Smooth muscle cell (in vitro differentiated cells): ENCODE results near the gene CES4A. TPM values are rescaled to one million over a fixed set of nuclear protein-coding genes. Genes with fewer than 3 reads are reported as not detected.

ENCODE experiments used
- DNase-seq: peaks from one replicate; lab custom pipeline; 2025; ENCODE audit not compliant: unreplicated experiment; lab: John Stamatoyannopoulos, UW
- H2AFZ ChIP-seq: fragments of 200-600 bp; sonication (generic); 2 replicates; pipeline ENCODE4 v1.6.0; 2016; ENCODE audit warnings: antibody characterized with exemption, low read depth, mild to moderate bottlenecking
- H3F3A ChIP-seq: fragments of 200-600 bp; sonication (generic); 2 replicates; pipeline ENCODE4 v1.6.0; 2017; ENCODE audit warnings: antibody characterized with exemption, low read depth
- H3K27ac ChIP-seq: fragments of 200-600 bp; sonication (generic); 2 replicates; pipeline ENCODE4 v1.5.1; 2016; ENCODE audit warnings: low read depth, mild to moderate bottlenecking
- H3K27me3 ChIP-seq: fragments of 200-600 bp; sonication (generic); 2 replicates; pipeline ENCODE4 v1.6.1; 2016; ENCODE audit warnings: low read depth, mild to moderate bottlenecking
- H3K36me3 ChIP-seq: fragments of 200-600 bp; sonication (generic); 2 replicates; pipeline ENCODE4 v1.5.1; 2016; ENCODE audit warnings: low read depth
- H3K4me1 ChIP-seq: fragments of 200-600 bp; sonication (generic); 2 replicates; pipeline ENCODE4 v1.5.1; 2016; ENCODE audit warnings: low read depth
- H3K4me2 ChIP-seq: fragments of 200-600 bp; sonication (generic); 2 replicates; pipeline ENCODE4 v1.6.0; 2016; ENCODE audit warnings: mild to moderate bottlenecking
- H3K4me3 ChIP-seq: fragments of 200-600 bp; sonication (generic); 2 replicates; pipeline ENCODE4 v1.5.1; 2016; ENCODE audit warnings: mild to moderate bottlenecking
- H3K79me2 ChIP-seq: fragments of 200-600 bp; sonication (generic); 2 replicates; pipeline ENCODE4 v1.6.0; 2016; ENCODE audit warnings: low read depth, mild to moderate bottlenecking
- H3K9ac ChIP-seq: fragments of 200-600 bp; sonication (generic); 2 replicates; pipeline ENCODE4 v1.6.0; 2016; ENCODE audit warnings: low read depth
- H3K9me3 ChIP-seq: fragments of 200-600 bp; sonication (generic); replicated peaks from 2 replicates; pipeline ENCODE4 v1.5.1; 2016; ENCODE audit warnings: low read depth
- H4K20me1 ChIP-seq: fragments of 200-600 bp; sonication (generic); 2 replicates; pipeline ENCODE4 v1.6.0; 2016; ENCODE audit warnings: low read depth
- CTCF ChIP-seq: fragments of 200-600 bp; sonication (generic); IDR thresholded peaks from 2 replicates; pipeline ENCODE4 v1.5.1; 2017; ENCODE audit warnings: borderline replicate concordance, mild to moderate bottlenecking, antibody characterized with exemption; ENCODE audit not compliant: insufficient read depth, poor library complexity, severe bottlenecking
- WGBS: methylation state at CpG from one replicate; pipeline ENCODE4 v1.1.7; 2016; ENCODE audit warnings: low lambda C conversion rate; 5-methylcytosine and 5-hydroxymethylcytosine counted together
- polyA plus RNA-seq: library from polyadenylated mRNA; unstranded; fragments of >200 nt; fragmentation: Nextera tagmentation; extraction: Ambion mirVana; gene quantifications from 2 replicates; pipeline ENCODE4 v1.2.1, GENCODE V29; 2016
- total RNA-seq: library from RNA; depleted of rRNA; stranded (reverse); fragments of >200 nt; gene quantifications from 2 replicates; pipeline ENCODE4 v1.2.3, GENCODE V29; 2014

Gene CES4A
- total and polyA plus RNA-seq, 2 experiments from 2014 or later, result 0.63 to 0.93 TPM

- H3K27ac ChIP-seq, result no peak overlapping the region
- peaks cover 5% of the 10 kb centered on the region for H3K4me1 ChIP-seq
- no peaks in the 10 kb centered on the region for H3K27me3 ChIP-seq
- peaks cover 5% of the 10 kb centered on the region for H3F3A ChIP-seq
- H3K9me3 ChIP-seq, result no peaks in the 10 kb centered on the region
- no peak overlapping the region for H3K4me3 ChIP-seq
- WGBS, result 82% methylated on average over 1 of the region's 1 CpG
- no peaks in the 10 kb centered on the region for H3K36me3 ChIP-seq
- no peak for TF ChIP-seq CTCF
- H4K20me1 ChIP-seq, result no peaks in the 10 kb centered on the region
- no peaks in the 10 kb centered on the region for H3K79me2 ChIP-seq
- no peak overlapping the region for H2AFZ ChIP-seq
- DNase-seq, result no peak
- no peak overlapping the region for H3K9ac ChIP-seq
- no peak overlapping the region for H3K4me2 ChIP-seq
Measured at GRCh38 chr16:67009158-67009557, 20.8 kb downstream of the CES4A start.

GRCh38 chr16:67011274-67011673 lies 22.9 kb downstream of the CES4A start:
- 98% methylated on average over 2 of the region's 2 CpGs for WGBS
- no peak for TF ChIP-seq CTCF
- H3K79me2 ChIP-seq, result no peaks in the 10 kb centered on the region
- no peak overlapping the region for H3K4me2 ChIP-seq
- H3K27me3 ChIP-seq, result no peaks in the 10 kb centered on the region
- no peak overlapping the region for H3K4me3 ChIP-seq
- no peak overlapping the region for H3K9ac ChIP-seq
- no peak overlapping the region for H3K27ac ChIP-seq
- H3K9me3 ChIP-seq, result no peaks in the 10 kb centered on the region
- no peaks in the 10 kb centered on the region for H3K36me3 ChIP-seq
- no peak for DNase-seq
- no peaks in the 10 kb centered on the region for H4K20me1 ChIP-seq
- no peak overlapping the region for H2AFZ ChIP-seq
- peaks cover 5% of the 10 kb centered on the region for H3K4me1 ChIP-seq
- peaks cover 5% of the 10 kb centered on the region for H3F3A ChIP-seq

GRCh38 chr16:67013233-67013822 lies 24.9 kb downstream of the CES4A start:
- Histone ChIP-seq H3K36me3 (no peaks in the 10 kb centered on the region), H3F3A (no peaks in the 10 kb centered on the region), H3K9ac (no peak overlapping the region), H3K4me2 (peak overlapping the region; percentile 82), H3K4me3 (peak overlapping the region; percentile 47), H4K20me1 (no peaks in the 10 kb centered on the region), H3K27ac (no peak overlapping the region), H3K27me3 (no peaks in the 10 kb centered on the region), H3K9me3 (no peaks in the 10 kb centered on the region), H2AFZ (peak overlapping the region; percentile 84), H3K4me1 (no peaks in the 10 kb centered on the region), H3K79me2 (no peaks in the 10 kb centered on the region)
- 18% methylated on average over 16 of the region's 21 CpGs for WGBS
- no peak for TF ChIP-seq CTCF
- DNase-seq, result no peak
